Mesenchymal stem cell (in vitro differentiated cells and primary cell): ENCODE results near the gene PRPF39. TPM values are rescaled to one million over a fixed set of nuclear protein-coding genes. Genes with fewer than 3 reads are reported as not detected.
A peak's percentile ranks its signal among the peaks of the same experiment; 100 is the strongest.

Source experiments
- DNase-seq: peaks from one replicate; pipeline ENCODE4 v3.0.0-alpha.2; 2013
- H2AFZ ChIP-seq: one replicate; pipeline ENCODE4 v1.6.1; 2013; ENCODE audit warnings: low read depth, mild to moderate bottlenecking, control low read depth, inconsistent platforms, low read length, moderate library complexity
- H2AK5ac ChIP-seq: 2 replicates; pipeline ENCODE4 v1.6.1; 2013; ENCODE audit warnings: low read length, moderate library complexity, mild to moderate bottlenecking, inconsistent platforms; ENCODE audit not compliant: severe bottlenecking
- H2BK120ac ChIP-seq: one replicate; pipeline ENCODE4 v1.6.1; 2013; ENCODE audit warnings: low read depth, mild to moderate bottlenecking, inconsistent platforms, low read length, moderate library complexity
- H2BK12ac ChIP-seq, 2 experiments: one replicate each; pipeline ENCODE4 v1.6.1; 2013; ENCODE audit warnings: inconsistent platforms in 2 of 2, low read length in 2 of 2, mild to moderate bottlenecking in 2 of 2, moderate library complexity in 2 of 2, control low read depth in 1 of 2
- H2BK15ac ChIP-seq: one replicate; pipeline ENCODE4 v1.6.1; 2013; ENCODE audit warnings: mild to moderate bottlenecking, low read depth, inconsistent platforms; ENCODE audit not compliant: poor library complexity, severe bottlenecking
- H2BK5ac ChIP-seq: 2 replicates; pipeline ENCODE4 v1.6.1; 2013; ENCODE audit warnings: low read depth, mild to moderate bottlenecking, low read length, control low read depth, inconsistent platforms; ENCODE audit not compliant: poor library complexity, severe bottlenecking
- H3K14ac ChIP-seq, 2 experiments: one replicate each; pipeline ENCODE4 v1.6.1; 2013; ENCODE audit warnings: inconsistent platforms in 2 of 2, low read length in 2 of 2, control low read depth in 1 of 2, mild to moderate bottlenecking in 1 of 2, moderate library complexity in 1 of 2
- H3K18ac ChIP-seq, 2 experiments: one replicate each; pipeline ENCODE4 v1.6.1; 2013; ENCODE audit warnings: inconsistent platforms in 2 of 2, low read length in 2 of 2, control low read depth in 1 of 2, low read depth in 1 of 2, mild to moderate bottlenecking in 1 of 2
- H3K23ac ChIP-seq, 2 experiments: one replicate each; pipeline ENCODE4 v1.6.1; 2013; ENCODE audit warnings: inconsistent platforms in 2 of 2, low read length in 2 of 2, mild to moderate bottlenecking in 2 of 2, moderate library complexity in 2 of 2, control low read depth in 1 of 2
- H3K27ac ChIP-seq: 2 replicates; pipeline ENCODE4 v1.5.1; 2013; ENCODE audit warnings: mild to moderate bottlenecking, moderate library complexity, low read length, control low read depth, inconsistent platforms; ENCODE audit not compliant: poor library complexity, severe bottlenecking
- H3K27me3 ChIP-seq, 2 experiments: 2 replicates each; pipeline versions ENCODE4 v1.6.1 to v1.7.0; 2013; ENCODE audit warnings: low read length in 2 of 2, mild to moderate bottlenecking in 2 of 2, moderate library complexity in 2 of 2, control low read depth in 1 of 2, inconsistent platforms in 1 of 2; ENCODE audit not compliant: control insufficient read depth in 1 of 2, insufficient read depth in 1 of 2
- H3K36me3 ChIP-seq, 2 experiments: 2 replicates each; pipeline versions ENCODE4 v1.6.1 to v1.7.0; 2013; ENCODE audit warnings: low read length in 2 of 2, control low read depth in 1 of 2, inconsistent platforms in 1 of 2, low read depth in 1 of 2, mild to moderate bottlenecking in 1 of 2; ENCODE audit not compliant: insufficient read depth in 2 of 2, control insufficient read depth in 1 of 2
- H3K4ac ChIP-seq, 2 experiments: one replicate each; pipeline ENCODE4 v1.6.1; 2013; ENCODE audit warnings: inconsistent platforms in 2 of 2, low read length in 2 of 2, mild to moderate bottlenecking in 2 of 2, moderate library complexity in 2 of 2, control low read depth in 1 of 2, low read depth in 1 of 2
- H3K4me1 ChIP-seq: 2 replicates; pipeline ENCODE4 v1.6.1; 2013; ENCODE audit warnings: low read depth, low read length, control low read depth; ENCODE audit not compliant: control insufficient read depth, insufficient read depth
- H3K4me2 ChIP-seq: 2 replicates; pipeline ENCODE4 v1.6.1; 2013; ENCODE audit warnings: low read length, mild to moderate bottlenecking, inconsistent platforms; ENCODE audit not compliant: poor library complexity, severe bottlenecking
- H3K4me3 ChIP-seq, 2 experiments: 2 replicates each; pipeline versions ENCODE4 v1.5.1 to v1.7.0; 2013; ENCODE audit warnings: low read length in 2 of 2, mild to moderate bottlenecking in 2 of 2, control low read depth in 1 of 2, low read depth in 1 of 2; ENCODE audit not compliant: insufficient read depth in 1 of 2
- H3K79me1 ChIP-seq: replicated peaks from 2 replicates; pipeline ENCODE4 v1.6.1; 2013; ENCODE audit warnings: mild to moderate bottlenecking, control low read depth, low read length, inconsistent platforms; ENCODE audit not compliant: poor library complexity, severe bottlenecking
- H3K9ac ChIP-seq: 2 replicates; pipeline ENCODE4 v1.7.0; 2013; ENCODE audit warnings: mild to moderate bottlenecking, low read length, moderate library complexity
- H3K9me3 ChIP-seq: 2 replicates; pipeline ENCODE4 v1.7.0; 2013; ENCODE audit warnings: mild to moderate bottlenecking, low read length; ENCODE audit not compliant: control insufficient read depth
- H4K8ac ChIP-seq: one replicate; pipeline ENCODE4 v1.6.1; 2013; ENCODE audit warnings: inconsistent platforms, mild to moderate bottlenecking, low read length, moderate library complexity
- H4K91ac ChIP-seq: one replicate; pipeline ENCODE4 v1.6.1; 2013; ENCODE audit warnings: mild to moderate bottlenecking, low read length, inconsistent platforms
- small RNA-seq: library from polyadenylated mRNA; stranded (forward); fragments of <200 nt; extraction: miRNeasy Mini kit (QIAGEN cat#:217004); gene quantifications from one replicate; pipeline ENCODE3, GENCODE V24; 2013; ENCODE audit warnings: low read depth

The PRPF39 gene

DNA sequence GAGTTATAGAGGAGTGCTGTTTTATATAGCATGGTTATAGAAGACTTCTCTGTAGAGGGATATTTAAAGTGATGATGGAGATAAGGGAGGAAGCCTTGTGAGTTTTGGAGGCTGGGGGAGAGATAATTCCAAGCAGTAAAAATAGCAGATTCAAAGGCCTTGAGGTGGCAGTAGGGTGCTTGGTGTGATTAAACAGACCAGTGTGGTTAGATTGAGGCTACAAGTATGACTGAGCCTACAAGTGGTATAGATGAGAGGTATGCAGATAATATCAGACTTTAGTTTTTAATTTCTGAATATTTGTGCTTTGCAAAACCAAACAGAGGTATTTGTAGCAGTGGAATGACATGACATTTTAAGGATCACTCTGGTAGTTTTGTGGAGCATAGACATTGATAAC, 72.2 kb downstream of the PRPF39 start:
- H2BK5ac ChIP-seq = no peak overlapping the region
- H2BK120ac ChIP-seq = no peak overlapping the region
- H2BK12ac ChIP-seq = no peak overlapping the region
- H3K4me1 ChIP-seq = no peaks in the 10 kb centered on the region
- H3K4me3 ChIP-seq = no peak overlapping the region
- H3K23ac ChIP-seq = no peak overlapping the region
- no peak overlapping the region for H3K27ac ChIP-seq
- H3K9me3 ChIP-seq = no peaks in the 10 kb centered on the region
- no peak for DNase-seq
- no peaks in the 10 kb centered on the region for H3K79me1 ChIP-seq
- no peak overlapping the region for H4K91ac ChIP-seq
- H2AK5ac ChIP-seq = no peak overlapping the region
- no peaks in the 10 kb centered on the region for H3K36me3 ChIP-seq
- H4K8ac ChIP-seq = no peak overlapping the region
- no peak overlapping the region for H3K14ac ChIP-seq
- H2BK15ac ChIP-seq = no peak overlapping the region
- H3K4me2 ChIP-seq = no peak overlapping the region
- no peak overlapping the region for H3K4ac ChIP-seq
- no peak overlapping the region for H2AFZ ChIP-seq
- H3K18ac ChIP-seq = no peak overlapping the region
- no peaks in the 10 kb centered on the region for H3K27me3 ChIP-seq
- H3K9ac ChIP-seq = no peak overlapping the region

Small RNA genes within 50 kb of the gene (small RNA-seq; reads per million reads assigned to genes)
- gene RF00151 = not detected
- 301 reads per million, percentile 95 among the genes with 10 or more reads in this experiment for gene SNORD127
